Measurements from ENCODE around the gene TMTC2.
"Not testable (repeated sequence)": the region's sequence is repeated elsewhere in the genome, so short reads cannot be mapped to it uniquely, and the experiment has no call there.

The TMTC2 gene

DNA sequence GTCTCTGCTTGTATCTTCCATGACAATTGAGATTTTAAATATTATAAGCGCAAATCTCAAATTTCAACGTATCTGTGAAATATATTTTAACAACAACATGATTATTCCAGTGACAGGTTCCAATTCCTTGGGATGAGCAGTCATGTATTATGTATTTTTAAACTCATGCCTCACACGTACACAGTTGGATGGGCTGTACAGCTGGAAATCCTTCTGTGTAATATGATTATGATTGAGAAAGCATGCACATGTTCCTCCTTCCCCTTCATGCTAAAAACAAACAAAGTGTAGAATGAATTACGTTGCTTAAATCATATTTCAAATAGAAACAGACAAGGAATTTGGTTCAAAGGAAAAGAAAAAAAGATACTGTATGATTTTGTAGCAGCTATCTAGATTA, 428.3 kb downstream of the TMTC2 start:
- TF ChIP-seq, protein P1, sequence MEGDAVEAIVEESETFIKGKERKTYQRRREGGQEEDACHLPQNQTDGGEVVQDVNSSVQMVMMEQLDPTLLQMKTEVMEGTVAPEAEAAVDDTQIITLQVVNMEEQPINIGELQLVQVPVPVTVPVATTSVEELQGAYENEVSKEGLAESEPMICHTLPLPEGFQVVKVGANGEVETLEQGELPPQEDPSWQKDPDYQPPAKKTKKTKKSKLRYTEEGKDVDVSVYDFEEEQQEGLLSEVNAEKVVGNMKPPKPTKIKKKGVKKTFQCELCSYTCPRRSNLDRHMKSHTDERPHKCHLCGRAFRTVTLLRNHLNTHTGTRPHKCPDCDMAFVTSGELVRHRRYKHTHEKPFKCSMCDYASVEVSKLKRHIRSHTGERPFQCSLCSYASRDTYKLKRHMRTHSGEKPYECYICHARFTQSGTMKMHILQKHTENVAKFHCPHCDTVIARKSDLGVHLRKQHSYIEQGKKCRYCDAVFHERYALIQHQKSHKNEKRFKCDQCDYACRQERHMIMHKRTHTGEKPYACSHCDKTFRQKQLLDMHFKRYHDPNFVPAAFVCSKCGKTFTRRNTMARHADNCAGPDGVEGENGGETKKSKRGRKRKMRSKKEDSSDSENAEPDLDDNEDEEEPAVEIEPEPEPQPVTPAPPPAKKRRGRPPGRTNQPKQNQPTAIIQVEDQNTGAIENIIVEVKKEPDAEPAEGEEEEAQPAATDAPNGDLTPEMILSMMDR (IDR thresholded peaks at IDR 0.05; ENCODE audit: extremely low read depth, insufficient read depth, missing control alignments) = no peak
- in situ Hi-C loops (cut with MboI; ENCODE audit: low pct_unique_long_range_greater_than_20kb, low sequenced_read_pairs, unreplicated experiment) = no loop called here
- DNase-seq (ENCODE audit: low spot score) = no peak

- in situ Hi-C loops (cut with MboI; ENCODE audit: low pct_unique_long_range_greater_than_20kb, low sequenced_read_pairs, unreplicated experiment); DNase-seq (ENCODE audit: low spot score): not testable (repeated sequence)
Measured at GRCh38 chr12:83117926-83118325, 431.2 kb downstream of the TMTC2 start.

DNA sequence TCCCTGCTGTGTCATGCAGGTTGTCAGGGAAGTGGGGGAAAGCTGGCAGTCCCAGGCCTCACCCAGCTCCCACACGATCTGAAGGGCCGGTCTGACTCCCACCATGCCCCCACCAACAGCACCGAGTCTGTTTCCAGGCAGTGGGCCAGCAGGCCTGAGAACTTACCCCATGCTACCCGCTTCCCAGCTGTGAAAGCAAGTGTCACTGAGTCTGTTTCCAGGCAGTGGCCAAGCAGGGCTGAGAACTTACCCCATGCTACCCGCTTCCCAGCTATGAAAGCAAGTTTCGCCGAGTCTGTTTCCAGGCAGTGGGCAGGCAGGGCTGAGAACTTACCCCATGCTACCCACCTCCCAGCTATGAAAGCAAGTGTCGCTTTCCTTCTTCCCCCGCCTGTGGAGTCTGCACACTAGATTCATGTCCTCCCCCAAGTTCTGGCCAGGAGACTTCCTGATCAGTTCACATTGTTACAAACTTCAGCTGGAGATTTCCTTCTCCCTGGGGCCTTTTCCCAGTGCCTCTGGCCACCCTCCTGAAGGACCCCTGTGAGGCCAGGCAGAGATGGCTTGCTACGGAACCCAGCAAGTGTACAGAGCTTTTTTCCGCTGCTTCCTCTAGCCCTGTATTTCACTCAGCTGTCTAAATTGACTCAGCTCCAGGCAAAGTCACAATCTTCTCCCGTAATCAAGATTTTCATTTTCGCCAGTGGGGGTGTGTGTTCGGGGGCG, 435.4 kb downstream of the TMTC2 start:
- no peak for DNase-seq (ENCODE audit: low spot score)
- TF ChIP-seq, protein P1 (IDR thresholded peaks at IDR 0.05; ENCODE audit: extremely low read depth, insufficient read depth, missing control alignments) = no peak
- in situ Hi-C loops (cut with MboI; ENCODE audit: low pct_unique_long_range_greater_than_20kb, low sequenced_read_pairs, unreplicated experiment) = no loop called here

DNA sequence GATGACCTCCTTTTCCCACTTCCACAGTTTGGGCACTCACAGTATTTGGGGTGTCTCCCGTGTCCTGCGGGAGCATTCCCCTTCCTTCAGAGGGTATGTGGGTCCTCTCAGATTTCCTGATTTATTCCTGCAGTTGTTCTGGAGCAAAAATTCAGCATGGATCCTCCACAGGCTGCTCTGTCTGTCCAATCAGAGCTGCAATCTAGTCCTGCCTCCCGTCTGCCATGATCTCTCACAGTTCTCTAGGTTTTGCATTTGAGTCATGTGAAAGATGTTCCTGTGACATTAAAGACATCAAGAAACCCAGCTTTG, 435.9 kb downstream of the TMTC2 start:
- in situ Hi-C loops (cut with MboI; ENCODE audit: low pct_unique_long_range_greater_than_20kb, low sequenced_read_pairs, unreplicated experiment) = no loop called here
- DNase-seq (ENCODE audit: low spot score) = no peak
- TF ChIP-seq, protein P1 (IDR thresholded peaks at IDR 0.05; ENCODE audit: extremely low read depth, insufficient read depth, missing control alignments) = no peak

- in situ Hi-C loops (cut with MboI; ENCODE audit: low pct_unique_long_range_greater_than_20kb, low sequenced_read_pairs, unreplicated experiment) = no loop called here
- TF ChIP-seq, protein P1 (IDR thresholded peaks at IDR 0.05; ENCODE audit: extremely low read depth, insufficient read depth, missing control alignments) = no peak
- DNase-seq (ENCODE audit: low spot score) = no peak
Measured at GRCh38 chr12:83123039-83123438, 436.3 kb downstream of the TMTC2 start.

DNA sequence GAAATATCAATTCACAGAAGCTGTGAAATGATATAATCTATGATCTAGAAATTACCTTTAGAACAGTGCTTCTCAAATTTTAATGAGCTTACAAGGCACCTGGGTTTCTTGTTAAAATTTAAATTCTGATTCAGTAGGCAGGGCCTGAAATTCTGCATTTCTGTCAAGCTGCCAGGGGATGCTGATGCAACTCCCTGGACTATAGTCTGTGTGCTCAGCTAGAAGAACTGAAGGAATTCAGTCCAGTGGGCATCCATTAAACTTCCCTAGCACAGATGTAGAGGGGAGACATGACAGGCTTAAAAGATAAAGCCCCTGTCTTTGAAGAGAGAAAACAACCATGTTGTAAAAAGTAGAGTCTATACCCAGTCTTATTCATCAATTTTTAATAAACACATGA, 441.8 kb downstream of the TMTC2 start:
- TF ChIP-seq, protein P1 (IDR thresholded peaks at IDR 0.05; ENCODE audit: extremely low read depth, insufficient read depth, missing control alignments) = no peak
- DNase-seq (ENCODE audit: low spot score) = no peak
- in situ Hi-C loops (cut with MboI; ENCODE audit: low pct_unique_long_range_greater_than_20kb, low sequenced_read_pairs, unreplicated experiment) = no loop called here

DNA sequence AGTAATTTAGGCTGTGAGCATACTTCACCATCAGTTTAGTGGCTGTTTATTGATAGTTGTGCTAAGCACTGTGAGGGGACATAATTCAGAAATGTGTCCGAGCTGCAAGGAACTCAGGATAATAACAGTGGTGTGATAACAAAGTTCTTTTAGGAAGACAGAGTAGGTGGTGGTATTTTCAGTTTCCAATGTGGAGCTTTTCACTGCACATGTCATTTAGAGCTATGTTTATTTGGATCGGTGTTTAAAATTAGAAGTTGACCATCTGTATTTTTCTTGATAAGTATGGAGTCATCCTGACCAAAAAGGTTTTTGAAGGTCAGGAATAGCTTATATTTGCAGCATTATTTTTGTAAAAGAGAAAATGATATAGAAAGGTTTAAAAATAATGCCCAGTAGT, 443.5 kb downstream of the TMTC2 start:
- no peak for DNase-seq (ENCODE audit: low spot score)
- in situ Hi-C loops (cut with MboI; ENCODE audit: low pct_unique_long_range_greater_than_20kb, low sequenced_read_pairs, unreplicated experiment) = no loop called here
- TF ChIP-seq, protein P1 (IDR thresholded peaks at IDR 0.05; ENCODE audit: extremely low read depth, insufficient read depth, missing control alignments) = no peak
